ENCODE data around the gene GKN1. TPM values are rescaled to one million over a fixed set of nuclear protein-coding genes. Genes with fewer than 3 reads are reported as not detected.

The GKN1 gene
- total RNA-seq, 1 experiment from 2014 or later, result not detected

GRCh38 chr2:69007603-69008002, 33.2 kb downstream of the GKN1 start:
- no peak for TF ChIP-seq CTCF (IDR thresholded peaks at IDR 0.05; ENCODE audit: unreplicated experiment)
- no peaks in the 10 kb centered on the region for H3K36me3 Mint-ChIP-seq (ENCODE audit: insufficient read depth, unreplicated experiment)
- DNase-seq (ENCODE audit: unreplicated experiment), result no peak
- no TSS peak for BruUV-seq (replicated peaks)
- H3K9me3 Mint-ChIP-seq (ENCODE audit: unreplicated experiment), result peaks cover 11% of the 10 kb centered on the region
- ChIA-PET CTCF (no interaction called here), POLR2A (no interaction called here)
- H3K27me3 Mint-ChIP-seq (ENCODE audit: insufficient read depth, unreplicated experiment), result no peaks in the 10 kb centered on the region
- H3K27ac Mint-ChIP-seq (ENCODE audit: low read depth, unreplicated experiment), result no peak overlapping the region
- H3K4me3 Mint-ChIP-seq (ENCODE audit: unreplicated experiment), result no peak overlapping the region
- intact Hi-C loops (cut with micrococcal nuclease), result no loop called here
- peaks cover 9% of the 10 kb centered on the region for H3K4me1 Mint-ChIP-seq (ENCODE audit: insufficient read depth, unreplicated experiment)

GRCh38 chr2:69010437-69011194, 36.2 kb downstream of the GKN1 start:
- ChIA-PET CTCF (interaction anchor here (0.7 to 3.2 kb wide), 5 partner anchors 9 to 714 kb away, joined by 3 to 30 read pairs (median 4); no protein-coding TSS in a partner anchor), POLR2A (interaction anchor here (0.6 kb wide), 1 partner anchor 102 kb away, joined by 3 read pairs; no protein-coding TSS in a partner anchor)
- H3K9me3 Mint-ChIP-seq (ENCODE audit: unreplicated experiment), result no peaks in the 10 kb centered on the region
- TF ChIP-seq CTCF (IDR thresholded peaks at IDR 0.05; ENCODE audit: unreplicated experiment), result no peak
- no peaks in the 10 kb centered on the region for H3K36me3 Mint-ChIP-seq (ENCODE audit: insufficient read depth, unreplicated experiment)
- no peaks in the 10 kb centered on the region for H3K27me3 Mint-ChIP-seq (ENCODE audit: insufficient read depth, unreplicated experiment)
- no TSS peak for BruUV-seq (replicated peaks)
- no peak for DNase-seq (ENCODE audit: unreplicated experiment)
- H3K4me3 Mint-ChIP-seq (ENCODE audit: unreplicated experiment), result no peak overlapping the region
- intact Hi-C loops (cut with micrococcal nuclease), result no loop called here
- no peak overlapping the region for H3K27ac Mint-ChIP-seq (ENCODE audit: low read depth, unreplicated experiment)
- peaks cover 12% of the 10 kb centered on the region for H3K4me1 Mint-ChIP-seq (ENCODE audit: insufficient read depth, unreplicated experiment)

- H3K9me3 Mint-ChIP-seq (ENCODE audit: unreplicated experiment), result no peaks in the 10 kb centered on the region
- ChIA-PET POLR2A (no interaction called here), CTCF (interaction anchor here (1.0 to 3.2 kb wide), 10 partner anchors 10 to 543 kb away, joined by 3 to 30 read pairs (median 4); no protein-coding TSS in a partner anchor)
- peak overlapping the region; percentile 5 for H3K4me3 Mint-ChIP-seq (ENCODE audit: unreplicated experiment)
- DNase-seq (ENCODE audit: unreplicated experiment), result no peak
- no peaks in the 10 kb centered on the region for H3K27me3 Mint-ChIP-seq (ENCODE audit: insufficient read depth, unreplicated experiment)
- BruUV-seq (replicated peaks), result no TSS peak
- no peak overlapping the region for H3K27ac Mint-ChIP-seq (ENCODE audit: low read depth, unreplicated experiment)
- intact Hi-C loops (cut with micrococcal nuclease), result no loop called here
- H3K36me3 Mint-ChIP-seq (ENCODE audit: insufficient read depth, unreplicated experiment), result no peaks in the 10 kb centered on the region
- no peak for TF ChIP-seq CTCF (IDR thresholded peaks at IDR 0.05; ENCODE audit: unreplicated experiment)
- peaks cover 12% of the 10 kb centered on the region for H3K4me1 Mint-ChIP-seq (ENCODE audit: insufficient read depth, unreplicated experiment)
Measured at GRCh38 chr2:69011611-69012157, 37.2 kb downstream of the GKN1 start.

GRCh38 chr2:69012310-69013141, 38.1 kb downstream of the GKN1 start:
- Mint-ChIP-seq H3K4me3 (ENCODE audit: unreplicated experiment) (peak overlapping the region; percentile 99), H3K27me3 (ENCODE audit: insufficient read depth, unreplicated experiment) (no peaks in the 10 kb centered on the region), H3K27ac (ENCODE audit: low read depth, unreplicated experiment) (peak overlapping the region; percentile 31), H3K9me3 (ENCODE audit: unreplicated experiment) (no peaks in the 10 kb centered on the region), H3K36me3 (ENCODE audit: insufficient read depth, unreplicated experiment) (no peaks in the 10 kb centered on the region), H3K4me1 (ENCODE audit: insufficient read depth, unreplicated experiment) (peaks cover 12% of the 10 kb centered on the region)
- CTCF ChIA-PET, result interaction anchor here (0.6 to 3.2 kb wide), 22 partner anchors 9 to 1721 kb away, joined by 3 to 30 read pairs (median 3); no protein-coding TSS in a partner anchor
- peak; percentile 81 for TF ChIP-seq CTCF (IDR thresholded peaks at IDR 0.05; ENCODE audit: unreplicated experiment)
- POLR2A ChIA-PET, result interaction anchor here (0.6 to 1.2 kb wide), 8 partner anchors 10 to 531 kb away, joined by 3 to 4 read pairs (median 3); no protein-coding TSS in a partner anchor
- BruUV-seq (replicated peaks), result no TSS peak
- DNase-seq (ENCODE audit: unreplicated experiment), result peak; percentile 64
- intact Hi-C loops (cut with micrococcal nuclease), result loop anchor here (1.0 kb wide), 3 partner anchors 69 to 295 kb away; no protein-coding TSS in a partner anchor

Measured in MCF 10A (cell line).